Loucy (cell line): ENCODE results near the gene DGUOK.
"Not testable (repeated sequence)": the region's sequence is repeated elsewhere in the genome, so short reads cannot be mapped to it uniquely, and the experiment has no call there.

Experiments used
- H2AFZ ChIP-seq: fragments of 200-600 bp; sonication (generic); 2 replicates; pipeline ENCODE4 v1.6.0; 2016; ENCODE audit warnings: antibody characterized with exemption, mild to moderate bottlenecking, low read length, moderate library complexity
- H3F3A ChIP-seq: fragments of 200-600 bp; 2 replicates; pipeline ENCODE4 v1.6.0; 2016; ENCODE audit warnings: antibody characterized with exemption, low read depth, mild to moderate bottlenecking
- H3K27me3 ChIP-seq: fragments of 200-600 bp; sonication (generic); 2 replicates; pipeline ENCODE4 v1.6.1; 2014; ENCODE audit warnings: low read length, mild to moderate bottlenecking; ENCODE audit not compliant: insufficient read depth, poor library complexity, severe bottlenecking
- H3K36me3 ChIP-seq: fragments of 200-600 bp; sonication (generic); 2 replicates; pipeline ENCODE4 v1.6.1; 2016; ENCODE audit warnings: low read length; ENCODE audit not compliant: insufficient read depth
- H3K4me1 ChIP-seq: fragments of 200-600 bp; sonication (generic); 2 replicates; pipeline ENCODE4 v1.5.1; 2014; ENCODE audit warnings: low read length, mild to moderate bottlenecking; ENCODE audit not compliant: insufficient read depth, poor library complexity, severe bottlenecking
- H3K4me2 ChIP-seq: fragments of 200-600 bp; sonication (generic); 2 replicates; pipeline ENCODE4 v1.6.0; 2014; ENCODE audit warnings: antibody characterized with exemption, low read length, low read depth, mild to moderate bottlenecking; ENCODE audit not compliant: poor library complexity, severe bottlenecking
- H3K4me3 ChIP-seq: fragments of 200-600 bp; sonication (generic); 2 replicates; pipeline ENCODE4 v1.5.1; 2014; ENCODE audit warnings: low read length, mild to moderate bottlenecking, mixed read lengths; ENCODE audit not compliant: poor library complexity, severe bottlenecking
- H3K79me2 ChIP-seq: fragments of 200-600 bp; sonication (generic); 2 replicates; pipeline ENCODE4 v1.6.1; 2014; ENCODE audit warnings: low read length; ENCODE audit not compliant: insufficient read depth
- H3K9ac ChIP-seq: fragments of 200-600 bp; sonication (generic); 2 replicates; pipeline ENCODE4 v1.6.0; 2014; ENCODE audit warnings: mild to moderate bottlenecking, low read depth, low read length, moderate library complexity; ENCODE audit not compliant: poor library complexity, severe bottlenecking
- H3K9me2 ChIP-seq: fragments of 200-600 bp; sonication (generic); replicated peaks from 2 replicates; pipeline ENCODE4 v1.6.1; 2016; ENCODE audit warnings: low read depth, low read length, mixed read lengths
- H3K9me3 ChIP-seq: fragments of 200-600 bp; sonication (generic); 2 replicates; pipeline ENCODE4 v1.6.1; 2014; ENCODE audit warnings: mild to moderate bottlenecking, antibody characterized with exemption, low read length, low read depth; ENCODE audit not compliant: insufficient read depth
- H4K20me1 ChIP-seq: fragments of 200-600 bp; sonication (generic); 2 replicates; pipeline ENCODE4 v1.6.0; 2014; ENCODE audit warnings: antibody characterized with exemption, low read length, mild to moderate bottlenecking; ENCODE audit not compliant: insufficient read depth, poor library complexity, severe bottlenecking
- CTCF ChIP-seq: fragments of 200-600 bp; sonication (generic); conservative IDR thresholded peaks from 2 replicates; pipeline ENCODE4 v1.5.1; 2014; ENCODE audit warnings: mild to moderate bottlenecking, antibody characterized with exemption, low read length
- EZH2phosphoT487 ChIP-seq: fragments of 200-600 bp; IDR thresholded peaks from 2 replicates; pipeline ENCODE4 v1.6.1; 2018; ENCODE audit warnings: antibody characterized with exemption, mild to moderate bottlenecking, moderate library complexity, borderline replicate concordance

Gene DGUOK

DNA sequence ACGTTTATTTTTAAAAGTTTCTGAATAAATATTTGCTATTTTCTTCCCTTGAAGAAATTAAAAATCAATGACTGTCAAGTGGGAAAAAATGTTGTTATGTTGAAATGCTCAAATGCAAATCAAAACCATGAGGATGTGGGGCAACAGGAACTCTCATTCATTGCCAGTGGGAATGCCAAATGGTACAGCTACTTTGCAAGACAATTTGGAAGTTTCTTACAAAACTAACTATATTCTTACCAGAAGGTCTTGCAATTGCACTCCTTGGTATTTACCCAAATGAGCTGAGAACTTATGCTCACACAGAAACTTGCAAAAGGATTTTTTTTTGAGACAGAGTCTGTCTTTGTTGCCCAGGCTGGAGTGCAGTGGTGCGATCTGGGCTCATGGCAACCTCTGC is 41.3 kb upstream of the DGUOK start:
- no peak overlapping the region for H3K4me2 ChIP-seq
- H2AFZ ChIP-seq: no peak overlapping the region
- no peaks in the 10 kb centered on the region for H3F3A ChIP-seq
- H3K4me1 ChIP-seq: no peaks in the 10 kb centered on the region
- H3K4me3 ChIP-seq: no peak overlapping the region
- H3K79me2 ChIP-seq: no peaks in the 10 kb centered on the region
- no peaks in the 10 kb centered on the region for H3K36me3 ChIP-seq
- H3K9me2 ChIP-seq: no peaks in the 10 kb centered on the region
- no peaks in the 10 kb centered on the region for H3K27me3 ChIP-seq
- no peaks in the 10 kb centered on the region for H3K9me3 ChIP-seq
- H3K9ac ChIP-seq: no peak overlapping the region
- H4K20me1 ChIP-seq: no peaks in the 10 kb centered on the region
- TF ChIP-seq EZH2phosphoT487 (no peak), CTCF (no peak)

GRCh38 chr2:73886357-73886756 is 40.3 kb upstream of the DGUOK start:
- H3K79me2 ChIP-seq: no peaks in the 10 kb centered on the region
- no peaks in the 10 kb centered on the region for H3K4me1 ChIP-seq
- no peaks in the 10 kb centered on the region for H3K9me2 ChIP-seq
- H3K9ac ChIP-seq: no peak overlapping the region
- H3K9me3 ChIP-seq: no peaks in the 10 kb centered on the region
- no peak overlapping the region for H2AFZ ChIP-seq
- no peak overlapping the region for H3K4me2 ChIP-seq
- no peaks in the 10 kb centered on the region for H4K20me1 ChIP-seq
- no peak for TF ChIP-seq CTCF
- TF ChIP-seq EZH2phosphoT487: no peak
- no peaks in the 10 kb centered on the region for H3F3A ChIP-seq
- H3K36me3 ChIP-seq: no peaks in the 10 kb centered on the region
- no peaks in the 10 kb centered on the region for H3K27me3 ChIP-seq
- no peak overlapping the region for H3K4me3 ChIP-seq

DNA sequence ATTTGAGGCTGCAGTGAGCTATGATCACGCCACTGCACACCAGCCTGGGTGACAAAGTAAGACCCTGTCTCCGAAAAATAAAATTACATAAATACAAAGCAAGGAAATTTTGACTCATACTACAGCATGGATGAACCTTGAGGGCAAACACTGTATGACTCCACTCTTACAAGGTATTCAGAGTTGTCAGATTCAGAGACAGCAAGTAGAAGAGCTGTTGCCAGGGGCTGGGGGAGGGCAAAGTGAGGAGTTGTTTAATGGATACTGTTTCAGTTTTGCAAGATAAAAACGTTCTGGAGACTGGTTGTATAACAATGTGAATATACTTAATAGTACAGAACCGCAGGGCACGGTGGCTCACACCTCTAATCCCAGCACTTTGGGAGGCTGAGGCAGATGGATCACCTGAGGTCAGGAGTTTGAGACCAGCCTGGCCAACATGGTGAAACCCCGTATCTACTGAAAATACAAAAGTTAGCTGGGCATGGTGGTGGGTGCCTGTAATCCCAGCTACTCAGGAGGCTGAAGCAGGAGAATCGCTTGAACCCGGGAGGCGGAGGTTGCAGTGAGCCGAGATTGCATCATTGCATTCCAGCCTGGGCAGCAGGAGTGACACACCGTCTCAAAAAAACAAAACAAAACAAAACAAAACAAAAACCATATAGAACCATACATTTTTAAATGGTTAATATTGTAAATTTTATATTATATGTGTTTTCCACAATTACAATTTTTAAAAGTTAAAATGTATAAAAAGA is 38.9 kb upstream of the DGUOK start:
- not testable (repeated sequence) for H3K4me3 ChIP-seq, H3K9me3 ChIP-seq, H3K9ac ChIP-seq, H3K79me2 ChIP-seq, H3K27me3 ChIP-seq, H3K4me1 ChIP-seq, H3K9me2 ChIP-seq, H3K4me2 ChIP-seq, H3K36me3 ChIP-seq, H3F3A ChIP-seq, H4K20me1 ChIP-seq
- H2AFZ ChIP-seq: peak overlapping the region; percentile 84

DNA sequence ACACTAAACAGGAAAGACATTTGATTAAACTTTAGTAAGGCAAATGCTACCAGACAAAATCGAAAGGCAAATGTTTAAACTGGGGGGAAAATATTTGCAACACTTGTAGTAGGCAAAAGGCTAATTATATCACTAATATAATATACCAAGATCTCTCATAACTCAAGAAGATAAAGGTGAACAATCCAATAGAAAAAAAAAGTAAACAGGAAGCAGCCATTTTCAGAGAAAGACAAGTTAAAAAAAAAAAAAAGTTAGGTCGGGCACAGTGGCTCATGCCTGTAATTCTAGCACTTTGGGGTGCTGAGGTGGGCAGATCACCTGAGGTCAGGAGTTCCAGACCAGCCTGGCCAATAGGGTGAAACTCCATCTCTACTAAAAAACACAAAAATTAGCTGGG is 38.3 kb upstream of the DGUOK start:
- Histone ChIP-seq H3K27me3 (no peaks in the 10 kb centered on the region), H3K9ac (no peak overlapping the region), H3K4me3 (no peak overlapping the region), H4K20me1 (no peaks in the 10 kb centered on the region), H3K36me3 (no peaks in the 10 kb centered on the region), H3K9me2 (no peaks in the 10 kb centered on the region), H3K4me2 (no peak overlapping the region), H3K79me2 (no peaks in the 10 kb centered on the region), H2AFZ (peak overlapping the region; percentile 84), H3F3A (no peaks in the 10 kb centered on the region), H3K9me3 (no peaks in the 10 kb centered on the region), H3K4me1 (peaks cover 7% of the 10 kb centered on the region)
- TF ChIP-seq EZH2phosphoT487 (no peak), CTCF (no peak)
